Heart right ventricle (tissue), 16 donors: Measurements from ENCODE around the gene CCDC7. TPM values are rescaled to one million over a fixed set of nuclear protein-coding genes. Genes with fewer than 3 reads are reported as not detected.

Source experiments
- ATAC-seq, 8 donors: fragments of 200-7000 bp; cut with Tn5 transposase; one replicate each; pipeline ENCODE4 v1.9.1; 2020; ENCODE audit warnings: mild to moderate bottlenecking in 8 of 8, moderate library complexity in 8 of 8, moderate number of reproducible peaks in 1 of 8
- DNase-seq, 2 donors: peaks; one replicate each; pipeline ENCODE4 v3.0.0-alpha.2; 2020
- H3K27ac ChIP-seq, 10 donors: fragments of 200-600 bp; sonication (generic) in 2 of 10; one replicate each; pipeline versions ENCODE4 v1.5.0 to v1.8.0; 2020 to 2022; ENCODE audit warnings: mild to moderate bottlenecking in 3 of 10
- H3K27me3 ChIP-seq, 7 donors: fragments of 200-600 bp; one replicate each; pipeline ENCODE4 v1.8.0; 2021 to 2022; ENCODE audit warnings: mild to moderate bottlenecking in 2 of 7
- H3K36me3 ChIP-seq, 9 donors: fragments of 200-600 bp; sonication (generic) in 1 of 9; one replicate each; pipeline versions ENCODE4 v1.5.0 to v1.8.0; 2020 to 2022; ENCODE audit warnings: mild to moderate bottlenecking in 2 of 9
- H3K4me1 ChIP-seq, 9 donors: fragments of 200-600 bp; sonication (generic) in 1 of 9; one replicate each; pipeline versions ENCODE4 v1.5.0 to v1.8.0; 2020 to 2022; ENCODE audit warnings: mild to moderate bottlenecking in 4 of 9
- H3K4me3 ChIP-seq, 10 donors: fragments of 200-600 bp; sonication (generic) in 2 of 10; one replicate each; pipeline versions ENCODE4 v1.5.0 to v1.8.0; 2020 to 2022; ENCODE audit warnings: mild to moderate bottlenecking in 7 of 10, moderate library complexity in 2 of 10
- H3K9me3 ChIP-seq, 11 donors: fragments of 200-600 bp in 10 of 11; sonication (generic) in 2 of 11; one replicate each; pipeline versions ENCODE4 v1.5.0 to v1.8.0; 2013 to 2022; ENCODE audit warnings: mild to moderate bottlenecking in 2 of 11, control low read depth in 1 of 11, moderate library complexity in 1 of 11
- CTCF ChIP-seq, 9 donors: fragments of 200-600 bp; sonication (generic) in 2 of 9; IDR thresholded peaks; one replicate each; pipeline versions ENCODE4 v1.5.0 to v1.8.0; 2021 to 2022; ENCODE audit warnings: antibody characterized with exemption in 9 of 9, mild to moderate bottlenecking in 5 of 9, moderate library complexity in 1 of 9
- WGBS, 2 donors: extraction: QIAGEN DNeasy Blood & Tissue Kit; methylation state at CpG; one replicate each; pipeline ENCODE4 v1.1.7; 2013; ENCODE audit warnings: inconsistent platforms in 1 of 2; 5-methylcytosine and 5-hydroxymethylcytosine counted together
- intact Hi-C, 10 donors: fragments of 100-400 bp; cut with DNase I; formaldehyde crosslinking; loops; one replicate each; pipeline versions ENCODE4 v1.11.1 to v1.14.2; 2022
- polyA plus RNA-seq, 2 donors: library from polyadenylated mRNA; stranded (reverse); fragments of 200-250 nt; gene quantifications; one replicate each; pipeline ENCODE4 v1.2.3, GENCODE V29; 2013
- total RNA-seq, 10 donors: library from RNA; stranded (reverse); fragmentation: NEBNext Ultra II Directional in 3 of 10; extraction: Animal tissue kit (Norgen Biotek cat#: 25700) in 3 of 10; gene quantifications; one replicate each; pipeline versions ENCODE4 v1.2.1 to v1.2.4, GENCODE V29; 2021 to 2023
- donor health status: Arrhythmogenic right ventricular cardiomyopathy.
- donor health status: ischemic (EF 13 %, LVEDD 7.1; RV severe dilation, severe dysfunction).
- donor health status: healthy with polysubstance abuse.
- donor health status: DM: no; HTN: yes; CAD: no.
- donor health status: DM: no; HTN: no; CAD: no.
- donor health status: ischemic (EF 25% LVEDD 6.9; RV normal size, moderate dysfunction).
- donor health status: ischemic (EF 25% LVEDD 5.7; RV mildly dilated, moderate dysfunction).
- donor health status: healthy.
- donor health status: DM: yes; HTN: yes; CAD: no.
- donor health status: Ischemic cardiomyopathy.
- donor health status: ischemic (EF 35%, LVEDD 5.7; RV mildly dilated, moderate dysfunction).
- donor health status: nonischemic (EF 11% LVEDD 7.7; RV severe dilation, severe dysfunction).
- donor health status: DM: yes; HTN: yes; CAD: no.
- donor health status: PGD.
- donor health status: ischemic (EF 29% LVEDD 5.4; RV normal size, mild dysfunction).
- donor health status: nonischemic (EF 23%, LVEDD 6.1; RV moderate dilation, normal function).

Gene CCDC7
- total and polyA plus RNA-seq, 12 donors = 0.96 to 34.1 (median 20.4) TPM

- Histone ChIP-seq H3K9me3 (peaks cover 0 to 24% (median 2%) of the 10 kb centered on the region in 11 donors), H3K36me3 (peaks cover 0 to 12% (median 0%) of the 10 kb centered on the region in 9 donors), H3K27me3 (no peaks in the 10 kb centered on the region), H3K4me1 (no peaks in the 10 kb centered on the region), H3K4me3 (no peak overlapping the region), H3K27ac (no peak overlapping the region)
- no peak for DNase-seq
- WGBS, 2 donors = 96 to 99% methylated on average over 2 of the region's 2 CpGs
- TF ChIP-seq CTCF (IDR thresholded peaks at IDR 0.05) = no peak
- intact Hi-C loops = no loop called here
- no peak for ATAC-seq
Observed at GRCh38 chr10:32661346-32661745, 215.4 kb downstream of the CCDC7 start.

GRCh38 chr10:32680803-32681557, 235.0 kb downstream of the CCDC7 start:
- ATAC-seq (no peak), DNase-seq (no peak)
- 78 to 80% methylated on average over 4 of the region's 4 CpGs for WGBS, 2 donors
- H3K27ac ChIP-seq = no peak overlapping the region
- peaks cover 0 to 16% (median 0%) of the 10 kb centered on the region in 9 donors for H3K36me3 ChIP-seq
- H3K4me3 ChIP-seq = no peak overlapping the region
- H3K27me3 ChIP-seq = no peaks in the 10 kb centered on the region
- H3K4me1 ChIP-seq = no peaks in the 10 kb centered on the region
- H3K9me3 ChIP-seq = peaks cover 0 to 45% (median 9%) of the 10 kb centered on the region in 11 donors
- no peak for TF ChIP-seq CTCF (IDR thresholded peaks at IDR 0.05)
- intact Hi-C loops = no loop called here

GRCh38 chr10:32684291-32684690, 238.4 kb downstream of the CCDC7 start:
- no peak overlapping the region for H3K4me3 ChIP-seq
- peaks cover 0 to 27% (median 0%) of the 10 kb centered on the region in 9 donors for H3K36me3 ChIP-seq
- H3K27ac ChIP-seq = no peak overlapping the region
- TF ChIP-seq CTCF (IDR thresholded peaks at IDR 0.05) = no peak
- H3K4me1 ChIP-seq = no peaks in the 10 kb centered on the region
- H3K27me3 ChIP-seq = no peaks in the 10 kb centered on the region
- 98 to 100% methylated on average over 2 of the region's 2 CpGs for WGBS, 2 donors
- ATAC-seq (no peak), DNase-seq (no peak)
- intact Hi-C loops = no loop called here
- H3K9me3 ChIP-seq = peaks cover 0 to 20% (median 0%) of the 10 kb centered on the region in 11 donors

- no peak overlapping the region for H3K27ac ChIP-seq
- no peak overlapping the region for H3K4me3 ChIP-seq
- intact Hi-C loops = no loop called here
- peaks cover 0 to 27% (median 0%) of the 10 kb centered on the region in 9 donors for H3K36me3 ChIP-seq
- no peak for TF ChIP-seq CTCF (IDR thresholded peaks at IDR 0.05)
- DNase-seq (no peak), ATAC-seq (no peak)
- H3K4me1 ChIP-seq = no peaks in the 10 kb centered on the region
- H3K27me3 ChIP-seq = no peaks in the 10 kb centered on the region
- H3K9me3 ChIP-seq = peaks cover 0 to 15% (median 0%) of the 10 kb centered on the region in 11 donors
Observed at GRCh38 chr10:32687116-32687515, 241.2 kb downstream of the CCDC7 start.
